NCI-H2029 treated with DMSO at 0.1 percent for 48 hours (cell line): ENCODE measurements around the gene SRPX2.

Source experiments
- DNase-seq: peaks from one replicate; lab custom pipeline; 2025; lab: John Stamatoyannopoulos, UW

Gene SRPX2

DNA sequence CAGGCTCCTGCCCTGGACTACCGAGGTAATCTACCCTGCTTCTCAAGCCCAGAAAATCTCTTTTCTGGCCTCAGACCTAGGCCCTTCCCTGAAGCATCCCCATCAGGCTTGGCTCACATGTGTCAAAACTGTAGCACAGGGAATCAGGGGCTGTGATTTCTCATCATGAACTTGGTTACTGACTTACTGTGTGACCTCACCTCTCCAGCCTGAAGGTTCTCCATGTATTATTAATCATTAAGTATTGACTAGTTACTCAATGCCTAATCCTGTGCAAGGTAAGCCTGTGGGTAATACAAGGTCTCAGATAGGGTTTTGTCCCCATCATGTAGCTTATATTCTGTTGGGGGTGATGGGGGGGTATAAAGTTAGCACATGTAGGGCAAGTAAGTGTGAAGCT, 6.8 kb downstream of the SRPX2 start:
- DNase-seq: no peak

DNA sequence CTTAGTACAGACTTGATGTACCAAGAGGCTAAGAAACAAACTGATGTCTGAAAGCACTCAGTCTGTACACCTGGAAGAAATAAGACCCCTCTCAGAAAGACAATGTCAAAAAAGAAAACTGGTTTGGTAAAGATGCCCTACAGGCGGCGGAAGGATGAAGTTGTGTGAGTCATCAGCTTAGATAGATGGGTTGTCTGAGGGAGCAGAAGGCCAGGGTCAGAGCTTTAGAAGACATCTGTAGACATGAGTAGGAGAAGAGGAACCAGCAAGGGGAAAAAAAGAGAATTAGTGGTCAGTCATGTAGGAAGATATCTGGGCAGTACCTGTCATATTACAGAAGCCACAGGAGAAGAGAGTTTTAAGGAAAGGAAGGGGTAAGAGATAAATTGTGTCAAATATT, 8.3 kb downstream of the SRPX2 start:
- no peak for DNase-seq

- no peak for DNase-seq
Observed at GRCh38 chrX:100654261-100654660, 10.3 kb downstream of the SRPX2 start.

GRCh38 chrX:100658941-100659381, 15.0 kb downstream of the SRPX2 start:
- peak; percentile 24 for DNase-seq

GRCh38 chrX:100659431-100660137, 15.6 kb downstream of the SRPX2 start:
- no peak for DNase-seq

- no peak for DNase-seq
Observed at GRCh38 chrX:100662170-100662569, 18.2 kb downstream of the SRPX2 start.

- DNase-seq: no peak
Observed at GRCh38 chrX:100662796-100663195, 18.8 kb downstream of the SRPX2 start.

- DNase-seq: no peak
Observed at GRCh38 chrX:100663642-100664041, 19.6 kb downstream of the SRPX2 start.

GRCh38 chrX:100672966-100673365, 29.0 kb downstream of the SRPX2 start:
- no peak for DNase-seq

- no peak for DNase-seq
Observed at GRCh38 chrX:100673397-100673953, 29.5 kb downstream of the SRPX2 start.

GRCh38 chrX:100674705-100675104, 30.7 kb downstream of the SRPX2 start:
- DNase-seq: no peak

GRCh38 chrX:100677611-100678181, 33.7 kb downstream of the SRPX2 start:
- no peak for DNase-seq

GRCh38 chrX:100680756-100681155, 36.8 kb downstream of the SRPX2 start:
- DNase-seq: no peak

DNA sequence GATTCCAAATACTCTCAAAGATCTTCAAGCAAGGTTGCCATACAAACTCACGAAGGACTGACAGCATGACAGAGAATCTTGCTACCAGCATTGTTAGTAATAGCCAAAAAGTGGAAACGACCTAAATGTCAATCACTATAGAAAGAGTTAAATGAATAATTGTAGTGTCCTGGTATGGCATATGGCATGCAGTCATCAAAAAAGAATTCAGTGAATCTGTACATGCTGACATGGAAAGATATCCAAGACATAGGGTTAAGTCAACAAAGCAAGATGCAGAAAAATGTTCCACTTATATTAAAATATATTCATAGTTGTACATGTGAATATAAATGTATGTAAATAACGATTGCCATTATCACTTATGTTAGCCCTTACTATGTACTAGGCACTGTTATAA, 37.6 kb downstream of the SRPX2 start:
- DNase-seq: no peak

- no peak for DNase-seq
Observed at GRCh38 chrX:100682939-100683338, 38.9 kb downstream of the SRPX2 start.

DNA sequence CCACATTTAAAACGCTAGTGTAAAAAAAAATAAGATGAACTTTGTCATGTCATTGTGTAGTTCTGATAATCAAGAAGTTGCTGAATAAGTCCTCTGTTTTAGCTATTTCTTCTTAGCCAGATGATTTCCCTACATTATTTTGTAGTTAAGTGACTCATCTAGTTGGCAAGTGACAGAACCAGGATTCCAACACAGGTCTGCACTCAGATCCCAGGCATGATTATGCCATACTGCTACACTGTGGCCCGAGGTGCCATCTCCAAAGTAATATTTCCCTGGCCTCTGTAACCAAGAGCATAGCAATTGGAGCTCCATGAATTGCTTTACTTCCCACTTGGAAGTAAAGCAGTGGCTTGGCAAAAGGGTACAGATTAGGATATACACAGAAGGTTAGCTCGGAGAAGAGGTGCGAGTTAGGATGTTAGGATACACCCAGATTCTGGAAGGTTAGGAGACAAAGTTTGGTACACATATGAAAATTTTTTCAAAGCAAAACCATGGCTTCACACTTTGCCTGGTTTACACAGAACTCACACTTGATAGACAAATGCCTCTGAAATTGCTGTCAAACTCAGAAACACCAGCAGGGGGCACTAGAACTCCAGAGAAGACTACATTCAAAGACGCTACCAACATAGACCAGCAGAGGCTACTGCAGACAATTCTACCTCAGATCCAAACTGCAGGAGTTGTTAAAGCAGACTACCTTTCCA, 41.4 kb downstream of the SRPX2 start:
- peak; percentile 82 for DNase-seq

- DNase-seq: no peak
Observed at GRCh38 chrX:100685997-100686305, 42.0 kb downstream of the SRPX2 start.

DNA sequence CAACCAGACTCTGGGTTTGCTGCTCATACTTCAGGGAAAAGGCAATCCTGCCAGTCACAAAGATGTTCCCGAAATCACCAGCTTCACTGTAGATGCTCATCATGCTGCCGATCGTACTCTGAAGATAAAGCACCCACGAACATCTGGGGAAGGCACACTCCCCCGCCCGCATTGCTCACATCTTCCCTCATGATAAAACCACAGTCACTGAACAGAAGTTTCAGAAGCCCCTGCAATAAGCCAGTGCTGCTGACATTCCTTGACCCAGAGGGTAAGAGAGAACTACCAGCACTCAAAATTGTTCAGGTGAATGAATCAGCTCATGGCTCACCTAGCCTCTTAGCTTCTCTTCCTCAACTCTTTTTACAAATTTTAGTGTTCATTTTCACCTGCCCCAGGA, 43.1 kb downstream of the SRPX2 start:
- DNase-seq: no peak

DNA sequence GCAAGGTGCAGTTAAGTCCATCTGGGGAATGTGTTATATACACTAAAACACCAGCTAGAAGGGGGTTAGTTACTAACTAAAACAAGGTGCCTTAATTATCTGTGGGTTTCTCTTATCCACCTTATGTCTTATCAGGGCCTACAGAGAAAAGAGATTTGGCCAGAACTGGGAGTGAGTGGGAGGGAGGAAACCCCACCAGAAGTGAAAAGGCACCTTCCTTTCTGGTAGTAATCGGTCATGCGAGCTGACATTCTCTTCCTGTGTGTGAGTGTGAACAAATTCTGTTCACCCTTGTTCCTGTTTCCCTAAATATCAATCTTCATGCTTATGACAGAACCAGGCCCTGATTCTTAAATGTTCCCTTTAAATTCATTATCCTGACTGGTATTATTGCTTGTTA, 43.5 kb downstream of the SRPX2 start:
- DNase-seq: no peak

DNA sequence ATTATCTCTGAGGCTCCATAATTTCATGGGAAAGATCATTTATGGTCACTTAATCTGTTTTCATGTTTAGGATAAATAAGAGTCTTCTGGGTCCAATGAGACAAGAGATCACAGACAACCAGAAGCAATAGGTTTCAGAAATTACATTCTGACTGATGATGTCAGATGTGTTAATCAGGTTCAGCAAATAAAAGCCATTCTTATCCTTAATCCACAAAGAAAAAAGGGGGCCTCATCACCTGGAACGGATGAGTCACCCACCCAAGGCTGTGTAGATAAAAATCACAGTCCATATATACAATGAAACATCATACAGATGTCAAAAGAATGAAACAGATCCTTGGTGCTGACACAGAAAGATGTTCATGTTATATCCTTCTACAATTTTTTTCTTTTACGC, 51.3 kb downstream of the SRPX2 start:
- no peak for DNase-seq

GRCh38 chrX:100695991-100696390, 52.0 kb downstream of the SRPX2 start:
- DNase-seq: no peak

GRCh38 chrX:100696699-100697351, 52.8 kb downstream of the SRPX2 start:
- no peak for DNase-seq

- no peak for DNase-seq
Observed at GRCh38 chrX:100698551-100698950, 54.6 kb downstream of the SRPX2 start.
